ENCODE results near the gene IGIP.

IGIP gene

DNA sequence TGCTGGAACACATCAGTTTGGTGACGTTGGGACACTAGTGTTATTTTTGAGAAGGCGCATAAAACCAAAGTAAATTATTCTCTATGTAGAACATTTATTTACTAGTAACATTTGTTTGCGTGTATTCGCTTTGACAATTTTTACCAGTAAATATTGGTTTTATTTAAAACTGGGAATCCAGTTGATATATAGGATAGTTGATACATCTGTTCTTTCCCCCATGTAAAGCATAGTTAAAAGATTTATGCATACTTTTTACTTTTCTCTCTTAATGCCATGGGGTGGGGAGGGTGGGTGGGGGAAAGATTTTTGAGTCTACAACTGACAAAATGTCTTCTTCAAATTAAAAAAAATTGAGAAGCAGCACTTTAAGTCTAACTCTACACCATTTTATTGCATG lies at the start of gene IGIP:
Gene IGIP (plus strand): TSS at position 301 of the 400 bp plus-strand sequence. CDS start 2,540 bp downstream, outside the sequence.
- intact Hi-C loops (cut with DNase I), result no loop called here
- DNase-seq, result no peak

- DNase-seq, result no peak
- intact Hi-C loops (cut with DNase I), result no loop called here
These were observed 49.6 kb upstream of the IGIP start for GRCh38 chr5:140076142-140076541.

DNA sequence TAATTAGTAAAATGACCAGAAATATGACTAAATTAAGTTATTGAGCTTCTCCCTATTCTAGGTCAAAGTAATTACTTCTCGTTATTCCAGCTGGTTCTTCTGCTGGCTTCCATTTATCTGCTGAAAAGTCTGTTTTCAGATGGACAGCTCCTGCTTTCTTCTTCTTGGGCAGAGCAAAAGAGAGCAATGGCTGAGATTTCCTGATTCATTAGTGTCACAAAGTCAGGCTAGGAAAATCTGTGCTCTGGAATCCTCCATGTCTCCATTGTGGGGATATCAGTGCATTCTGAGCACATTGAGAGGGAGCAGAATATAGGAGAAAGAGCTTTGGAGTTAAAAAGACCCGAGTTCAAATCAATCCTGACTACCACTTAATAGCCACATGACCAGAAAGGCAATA lies 48.9 kb upstream of the IGIP start:
- DNase-seq, result no peak
- intact Hi-C loops (cut with DNase I), result no loop called here

GRCh38 chr5:140083120-140083519 lies 42.6 kb upstream of the IGIP start:
- no peak for DNase-seq
- intact Hi-C loops (cut with DNase I), result no loop called here

DNA sequence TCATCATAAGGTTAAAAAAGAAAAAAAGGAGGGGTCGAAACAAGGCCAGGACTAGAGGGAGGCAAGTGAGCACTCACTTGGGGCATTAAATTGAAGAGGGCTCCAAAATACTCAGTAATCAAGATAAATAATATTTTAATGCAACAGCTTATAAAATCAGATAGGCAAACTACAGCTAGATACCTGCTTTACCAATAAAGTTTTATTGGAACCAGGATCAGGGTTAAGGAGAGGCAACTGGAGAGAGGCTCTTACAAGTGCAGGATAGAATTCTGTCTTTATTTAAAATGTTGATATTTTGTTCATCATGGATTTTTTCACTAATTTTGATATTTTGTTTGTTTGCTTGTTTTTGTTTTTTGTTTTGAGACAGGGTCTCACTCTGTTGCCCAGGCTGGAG lies 42.1 kb upstream of the IGIP start:
- intact Hi-C loops (cut with DNase I), result no loop called here
- no peak for DNase-seq

- peak in 26 of 42 donors; percentile 1 to 53 (median 19) for DNase-seq
These were observed 41.2 kb upstream of the IGIP start for GRCh38 chr5:140084541-140084940.

DNA sequence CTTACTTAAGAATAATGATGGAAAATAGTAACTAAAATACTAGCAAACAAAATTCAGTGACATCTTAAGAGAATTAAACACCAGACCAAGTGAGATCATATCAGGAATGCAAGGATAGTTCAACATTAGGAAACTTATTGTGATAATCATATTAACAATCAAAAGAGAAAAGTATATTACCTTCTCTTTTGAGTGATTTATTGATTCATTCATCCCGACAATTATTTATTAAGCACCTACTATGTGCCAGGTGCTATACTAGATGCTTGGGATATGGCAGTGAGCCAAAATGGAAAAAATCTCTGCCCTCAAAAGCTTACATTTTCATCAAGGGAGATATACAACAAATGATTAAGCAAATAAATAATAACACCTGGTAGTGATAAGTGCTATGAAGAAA lies 35.5 kb upstream of the IGIP start:
- intact Hi-C loops (cut with DNase I), result no loop called here
- DNase-seq, result no peak

More at GRCh38 chr5:140084541-140084940, 41.2 kb upstream of the IGIP start:
- intact Hi-C loops (cut with DNase I), result no loop called here

DNA sequence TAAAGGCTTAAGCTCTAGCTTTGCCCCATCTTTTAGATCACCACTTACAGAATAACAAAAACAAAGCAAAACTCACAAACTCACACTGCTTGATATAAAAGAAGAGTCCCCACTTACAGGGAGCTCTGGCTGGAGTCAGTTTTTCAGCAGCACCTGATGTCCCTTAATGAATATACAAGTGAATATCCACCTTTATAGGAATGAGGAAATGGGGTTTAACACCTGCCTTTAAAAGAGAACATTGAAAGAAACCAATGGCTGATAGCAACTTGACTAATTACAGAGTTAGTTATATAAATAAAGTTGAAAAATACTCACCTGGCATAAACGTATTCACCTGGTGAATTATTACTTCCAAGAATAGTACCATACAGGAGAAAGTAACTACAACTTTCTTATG lies 32.6 kb upstream of the IGIP start:
- intact Hi-C loops (cut with DNase I), result no loop called here
- no peak for DNase-seq

DNA sequence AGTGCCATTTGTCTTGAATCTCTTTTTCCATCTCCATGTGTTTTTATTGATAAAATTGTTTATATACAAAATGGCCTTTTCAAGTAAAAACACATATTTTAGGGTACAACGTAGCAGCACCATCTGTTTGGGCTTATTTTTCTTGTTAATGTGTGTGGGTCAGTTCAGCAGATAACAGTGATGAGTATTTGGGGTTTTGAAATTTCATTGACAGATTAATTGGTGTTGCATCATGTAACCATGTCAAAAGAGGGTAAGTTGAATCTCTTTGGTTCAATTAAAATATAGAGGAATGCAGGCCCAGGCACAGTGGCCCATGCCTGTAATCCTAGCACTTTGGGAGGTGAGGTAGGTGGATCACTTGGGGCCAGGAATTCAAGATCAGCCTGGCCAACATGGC lies 31.9 kb upstream of the IGIP start:
- DNase-seq, result no peak
- intact Hi-C loops (cut with DNase I), result no loop called here

GRCh38 chr5:140094889-140095288 lies 30.8 kb upstream of the IGIP start:
- no peak for DNase-seq
- intact Hi-C loops (cut with DNase I), result no loop called here

GRCh38 chr5:140101179-140101578 lies 24.6 kb upstream of the IGIP start:
- intact Hi-C loops (cut with DNase I), result no loop called here
- DNase-seq, result no peak

DNA sequence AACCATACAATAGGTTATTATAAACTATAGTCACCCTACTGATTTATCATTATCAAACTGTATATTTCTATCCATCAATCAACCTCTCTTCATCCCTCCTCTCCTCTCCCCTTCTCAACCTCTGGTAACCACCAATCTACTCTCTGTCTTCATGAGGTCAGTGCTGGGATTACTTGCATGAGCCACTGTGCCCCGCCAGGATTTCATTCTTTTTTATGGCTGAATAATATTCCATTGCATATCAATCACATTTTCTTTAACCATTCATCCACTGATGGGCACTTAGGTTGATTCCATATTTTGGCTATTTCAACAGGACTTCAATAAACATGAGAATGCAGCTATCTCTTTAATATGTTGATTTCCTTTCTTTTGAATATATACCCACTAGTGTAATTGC lies 22.6 kb upstream of the IGIP start:
- intact Hi-C loops (cut with DNase I), result no loop called here
- DNase-seq, result no peak

- no peak for DNase-seq
- intact Hi-C loops (cut with DNase I), result no loop called here
These were observed 21.6 kb upstream of the IGIP start for GRCh38 chr5:140104100-140104499.

DNA sequence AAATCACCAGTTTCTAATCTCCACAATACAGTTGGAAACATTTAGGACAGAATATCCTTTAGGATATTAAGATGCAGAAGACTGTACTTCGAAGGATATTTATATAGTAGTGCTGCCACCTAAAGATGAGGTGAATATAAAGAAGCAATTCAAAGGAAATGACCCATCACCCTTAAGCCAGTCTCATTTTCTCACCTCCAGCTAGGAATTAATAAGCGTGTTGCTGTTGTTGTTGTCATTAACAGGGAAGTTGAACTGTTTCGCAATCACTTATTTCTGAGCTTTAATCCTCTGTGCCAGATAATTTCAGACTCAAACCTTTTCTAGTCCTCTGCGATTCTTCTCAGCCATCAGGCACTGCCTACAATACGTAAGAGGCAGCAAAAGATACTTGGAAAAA lies 19.6 kb upstream of the IGIP start:
- intact Hi-C loops (cut with DNase I), result loop anchor here (5.0 kb wide), 2 partner anchors 34 to 51 kb away; no protein-coding TSS in a partner anchor
- DNase-seq, result no peak

DNA sequence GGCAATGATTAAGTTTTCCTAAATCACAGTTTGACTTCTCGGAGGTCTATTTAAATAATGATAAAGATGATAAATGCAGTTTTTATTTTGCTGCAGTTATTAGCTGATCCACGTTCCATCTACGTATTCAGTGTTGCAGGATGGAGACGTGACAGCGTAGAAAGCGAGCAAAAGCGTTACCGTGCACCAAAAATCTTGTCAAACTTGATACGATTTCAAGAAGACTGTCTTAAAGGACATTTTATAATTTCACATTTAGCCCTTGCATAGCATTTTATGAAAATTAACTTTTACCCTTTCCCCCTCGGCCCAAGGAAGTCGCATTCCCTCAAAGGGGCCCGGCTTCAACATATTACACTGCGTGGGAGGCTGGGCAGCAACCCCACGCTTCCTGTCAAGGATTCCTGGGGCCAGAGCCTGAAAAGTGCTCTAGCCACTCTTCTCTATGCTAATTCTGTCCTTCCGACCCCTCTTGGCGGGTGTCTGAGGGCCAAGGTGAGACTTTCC lies 18.9 kb upstream of the IGIP start:
- peak in 3 of 42 donors; percentile 4 to 12 (median 8) for DNase-seq
- intact Hi-C loops (cut with DNase I), result loop anchor here (5.0 kb wide), 2 partner anchors 35 to 50 kb away; no protein-coding TSS in a partner anchor

GRCh38 chr5:140107312-140108092 lies 18.2 kb upstream of the IGIP start:
- intact Hi-C loops (cut with DNase I), result loop anchor here (5.0 kb wide), 2 partner anchors 35 to 50 kb away; no protein-coding TSS in a partner anchor

GRCh38 chr5:140108093-140109017 lies 17.4 kb upstream of the IGIP start:
- intact Hi-C loops (cut with DNase I), result loop anchor here (5.0 kb wide), 2 partner anchors 36 to 49 kb away; no protein-coding TSS in a partner anchor
- DNase-seq, result peak in 33 of 42 donors; percentile 6 to 68 (median 38)

More at GRCh38 chr5:140107312-140108092, 18.2 kb upstream of the IGIP start:
- peak; percentile 83 to 97 (median 94) for DNase-seq

GRCh38 chr5:140109018-140109758 lies 16.5 kb upstream of the IGIP start:
- peak in 30 of 42 donors; percentile 5 to 52 (median 24) for DNase-seq
- intact Hi-C loops (cut with DNase I), result loop anchor here (5.0 kb wide), 2 partner anchors 37 to 48 kb away; no protein-coding TSS in a partner anchor
